Mesenchymal stem cell (in vitro differentiated cells and primary cell): ENCODE data around the gene WDR89.
"Not testable (repeated sequence)": the region's sequence is repeated elsewhere in the genome, so short reads cannot be mapped to it uniquely, and the experiment has no call there.

ENCODE experiments used
- DNase-seq: peaks from one replicate; pipeline ENCODE4 v3.0.0-alpha.2; 2013
- H2AFZ ChIP-seq: one replicate; pipeline ENCODE4 v1.6.1; 2013; ENCODE audit warnings: low read depth, mild to moderate bottlenecking, control low read depth, inconsistent platforms, low read length, moderate library complexity
- H2AK5ac ChIP-seq: 2 replicates; pipeline ENCODE4 v1.6.1; 2013; ENCODE audit warnings: low read length, moderate library complexity, mild to moderate bottlenecking, inconsistent platforms; ENCODE audit not compliant: severe bottlenecking
- H2BK120ac ChIP-seq: one replicate; pipeline ENCODE4 v1.6.1; 2013; ENCODE audit warnings: low read depth, mild to moderate bottlenecking, inconsistent platforms, low read length, moderate library complexity
- H2BK12ac ChIP-seq, 2 experiments: one replicate each; pipeline ENCODE4 v1.6.1; 2013; ENCODE audit warnings: inconsistent platforms in 2 of 2, low read length in 2 of 2, mild to moderate bottlenecking in 2 of 2, moderate library complexity in 2 of 2, control low read depth in 1 of 2
- H2BK15ac ChIP-seq: one replicate; pipeline ENCODE4 v1.6.1; 2013; ENCODE audit warnings: mild to moderate bottlenecking, low read depth, inconsistent platforms; ENCODE audit not compliant: poor library complexity, severe bottlenecking
- H2BK5ac ChIP-seq: 2 replicates; pipeline ENCODE4 v1.6.1; 2013; ENCODE audit warnings: low read depth, mild to moderate bottlenecking, low read length, control low read depth, inconsistent platforms; ENCODE audit not compliant: poor library complexity, severe bottlenecking
- H3K14ac ChIP-seq, 2 experiments: one replicate each; pipeline ENCODE4 v1.6.1; 2013; ENCODE audit warnings: inconsistent platforms in 2 of 2, low read length in 2 of 2, control low read depth in 1 of 2, mild to moderate bottlenecking in 1 of 2, moderate library complexity in 1 of 2
- H3K18ac ChIP-seq, 2 experiments: one replicate each; pipeline ENCODE4 v1.6.1; 2013; ENCODE audit warnings: inconsistent platforms in 2 of 2, low read length in 2 of 2, control low read depth in 1 of 2, low read depth in 1 of 2, mild to moderate bottlenecking in 1 of 2
- H3K23ac ChIP-seq, 2 experiments: one replicate each; pipeline ENCODE4 v1.6.1; 2013; ENCODE audit warnings: inconsistent platforms in 2 of 2, low read length in 2 of 2, mild to moderate bottlenecking in 2 of 2, moderate library complexity in 2 of 2, control low read depth in 1 of 2
- H3K27ac ChIP-seq: 2 replicates; pipeline ENCODE4 v1.5.1; 2013; ENCODE audit warnings: mild to moderate bottlenecking, moderate library complexity, low read length, control low read depth, inconsistent platforms; ENCODE audit not compliant: poor library complexity, severe bottlenecking
- H3K27me3 ChIP-seq, 2 experiments: 2 replicates each; pipeline versions ENCODE4 v1.6.1 to v1.7.0; 2013; ENCODE audit warnings: low read length in 2 of 2, mild to moderate bottlenecking in 2 of 2, moderate library complexity in 2 of 2, control low read depth in 1 of 2, inconsistent platforms in 1 of 2; ENCODE audit not compliant: control insufficient read depth in 1 of 2, insufficient read depth in 1 of 2
- H3K36me3 ChIP-seq, 2 experiments: 2 replicates each; pipeline versions ENCODE4 v1.6.1 to v1.7.0; 2013; ENCODE audit warnings: low read length in 2 of 2, control low read depth in 1 of 2, inconsistent platforms in 1 of 2, low read depth in 1 of 2, mild to moderate bottlenecking in 1 of 2; ENCODE audit not compliant: insufficient read depth in 2 of 2, control insufficient read depth in 1 of 2
- H3K4ac ChIP-seq, 2 experiments: one replicate each; pipeline ENCODE4 v1.6.1; 2013; ENCODE audit warnings: inconsistent platforms in 2 of 2, low read length in 2 of 2, mild to moderate bottlenecking in 2 of 2, moderate library complexity in 2 of 2, control low read depth in 1 of 2, low read depth in 1 of 2
- H3K4me1 ChIP-seq: 2 replicates; pipeline ENCODE4 v1.6.1; 2013; ENCODE audit warnings: low read depth, low read length, control low read depth; ENCODE audit not compliant: control insufficient read depth, insufficient read depth
- H3K4me2 ChIP-seq: 2 replicates; pipeline ENCODE4 v1.6.1; 2013; ENCODE audit warnings: low read length, mild to moderate bottlenecking, inconsistent platforms; ENCODE audit not compliant: poor library complexity, severe bottlenecking
- H3K4me3 ChIP-seq, 2 experiments: 2 replicates each; pipeline versions ENCODE4 v1.5.1 to v1.7.0; 2013; ENCODE audit warnings: low read length in 2 of 2, mild to moderate bottlenecking in 2 of 2, control low read depth in 1 of 2, low read depth in 1 of 2; ENCODE audit not compliant: insufficient read depth in 1 of 2
- H3K79me1 ChIP-seq: replicated peaks from 2 replicates; pipeline ENCODE4 v1.6.1; 2013; ENCODE audit warnings: mild to moderate bottlenecking, control low read depth, low read length, inconsistent platforms; ENCODE audit not compliant: poor library complexity, severe bottlenecking
- H3K9ac ChIP-seq: 2 replicates; pipeline ENCODE4 v1.7.0; 2013; ENCODE audit warnings: mild to moderate bottlenecking, low read length, moderate library complexity
- H3K9me3 ChIP-seq: 2 replicates; pipeline ENCODE4 v1.7.0; 2013; ENCODE audit warnings: mild to moderate bottlenecking, low read length; ENCODE audit not compliant: control insufficient read depth
- H4K8ac ChIP-seq: one replicate; pipeline ENCODE4 v1.6.1; 2013; ENCODE audit warnings: inconsistent platforms, mild to moderate bottlenecking, low read length, moderate library complexity
- H4K91ac ChIP-seq: one replicate; pipeline ENCODE4 v1.6.1; 2013; ENCODE audit warnings: mild to moderate bottlenecking, low read length, inconsistent platforms
- WGBS: methylation state at CpG from one replicate; pipeline ENCODE4 v1.1.7; 2013; ENCODE audit warnings: mixed read lengths; 5-methylcytosine and 5-hydroxymethylcytosine counted together

The WDR89 gene

DNA sequence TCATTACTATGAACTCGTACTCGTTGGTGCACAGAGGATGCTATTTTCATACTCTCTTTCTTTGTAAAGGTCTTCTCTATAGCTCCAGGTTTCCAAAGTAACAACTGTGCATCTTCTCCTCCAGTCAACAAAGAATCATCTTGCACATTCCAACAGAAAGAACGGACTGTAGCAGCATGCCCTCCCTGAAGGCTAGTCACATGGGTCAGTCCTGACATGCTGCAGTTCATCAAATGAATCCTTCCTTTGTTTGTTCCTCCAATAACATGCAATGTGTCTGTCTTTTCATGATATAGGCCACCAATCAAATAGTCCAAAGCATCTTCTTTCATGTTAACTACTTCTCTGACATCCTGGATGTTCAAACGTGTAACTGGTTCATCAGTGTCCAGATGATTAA lies 42.9 kb downstream of the WDR89 start:
- Histone ChIP-seq H3K27ac (no peak overlapping the region), H2AFZ (no peak overlapping the region), H3K27me3 (no peaks in the 10 kb centered on the region), H3K4ac (no peak overlapping the region), H2BK120ac (no peak overlapping the region), H3K4me2 (no peak overlapping the region), H4K8ac (no peak overlapping the region), H3K23ac (no peak overlapping the region), H3K4me1 (no peaks in the 10 kb centered on the region), H2AK5ac (no peak overlapping the region), H3K9me3 (peaks cover 4% of the 10 kb centered on the region), H3K36me3 (peaks cover 14 to 15% of the 10 kb centered on the region in 2 experiments), H3K9ac (no peak overlapping the region), H2BK12ac (no peak overlapping the region), H3K4me3 (no peak overlapping the region), H4K91ac (no peak overlapping the region), H2BK15ac (no peak overlapping the region), H3K18ac (no peak overlapping the region), H3K14ac (no peak overlapping the region), H3K79me1 (peaks cover 7% of the 10 kb centered on the region), H2BK5ac (no peak overlapping the region)
- no peak for DNase-seq
- WGBS, result 97% methylated on average over 4 of the region's 4 CpGs

DNA sequence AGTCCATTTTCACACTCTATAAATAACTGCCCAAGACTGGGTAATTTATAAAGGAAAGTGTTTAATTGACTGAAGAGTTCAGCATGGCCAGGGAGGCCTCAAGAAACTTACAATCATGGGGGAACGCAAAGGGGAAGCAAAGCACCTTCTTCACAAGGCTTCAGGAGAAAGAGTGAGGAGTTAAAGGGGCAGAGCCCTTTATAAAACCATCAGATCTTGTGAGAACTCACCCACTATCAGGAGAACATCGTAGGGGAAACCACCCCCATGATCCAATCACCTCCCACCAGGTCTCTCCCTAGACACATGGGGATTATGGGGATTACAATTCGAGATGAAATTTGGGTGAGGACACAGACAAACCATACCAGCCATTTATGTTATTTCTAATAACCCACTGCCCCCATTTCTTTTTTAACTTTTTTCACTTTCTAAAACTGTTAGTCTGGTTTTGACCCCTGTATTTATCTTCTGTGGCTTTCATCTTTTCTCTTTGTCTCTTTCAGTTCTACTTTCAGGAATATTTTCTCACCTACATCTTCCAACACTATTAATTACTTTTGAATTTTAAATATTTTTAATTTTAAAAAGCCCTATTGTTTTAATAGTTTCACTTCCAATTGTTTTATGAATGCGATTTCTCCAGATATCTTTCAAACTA lies 44.5 kb downstream of the WDR89 start:
- Histone ChIP-seq H3K9ac (no peak overlapping the region), H3K14ac (no peak overlapping the region), H3K4ac (no peak overlapping the region), H3K4me3 (no peak overlapping the region), H4K8ac (no peak overlapping the region), H3K4me2 (no peak overlapping the region), H3K18ac (no peak overlapping the region), H2AFZ (no peak overlapping the region), H3K27ac (no peak overlapping the region), H3K4me1 (no peaks in the 10 kb centered on the region), H2BK5ac (no peak overlapping the region), H3K27me3 (no peaks in the 10 kb centered on the region), H3K79me1 (peaks cover 8% of the 10 kb centered on the region), H2BK15ac (no peak overlapping the region), H3K23ac (no peak overlapping the region), H2AK5ac (no peak overlapping the region), H4K91ac (no peak overlapping the region), H2BK12ac (no peak overlapping the region), H3K9me3 (peaks cover 5% of the 10 kb centered on the region), H2BK120ac (no peak overlapping the region), H3K36me3 (peaks cover 14 to 16% of the 10 kb centered on the region in 2 experiments)
- DNase-seq, result no peak
- 97% methylated on average over 3 of the region's 4 CpGs for WGBS

DNA sequence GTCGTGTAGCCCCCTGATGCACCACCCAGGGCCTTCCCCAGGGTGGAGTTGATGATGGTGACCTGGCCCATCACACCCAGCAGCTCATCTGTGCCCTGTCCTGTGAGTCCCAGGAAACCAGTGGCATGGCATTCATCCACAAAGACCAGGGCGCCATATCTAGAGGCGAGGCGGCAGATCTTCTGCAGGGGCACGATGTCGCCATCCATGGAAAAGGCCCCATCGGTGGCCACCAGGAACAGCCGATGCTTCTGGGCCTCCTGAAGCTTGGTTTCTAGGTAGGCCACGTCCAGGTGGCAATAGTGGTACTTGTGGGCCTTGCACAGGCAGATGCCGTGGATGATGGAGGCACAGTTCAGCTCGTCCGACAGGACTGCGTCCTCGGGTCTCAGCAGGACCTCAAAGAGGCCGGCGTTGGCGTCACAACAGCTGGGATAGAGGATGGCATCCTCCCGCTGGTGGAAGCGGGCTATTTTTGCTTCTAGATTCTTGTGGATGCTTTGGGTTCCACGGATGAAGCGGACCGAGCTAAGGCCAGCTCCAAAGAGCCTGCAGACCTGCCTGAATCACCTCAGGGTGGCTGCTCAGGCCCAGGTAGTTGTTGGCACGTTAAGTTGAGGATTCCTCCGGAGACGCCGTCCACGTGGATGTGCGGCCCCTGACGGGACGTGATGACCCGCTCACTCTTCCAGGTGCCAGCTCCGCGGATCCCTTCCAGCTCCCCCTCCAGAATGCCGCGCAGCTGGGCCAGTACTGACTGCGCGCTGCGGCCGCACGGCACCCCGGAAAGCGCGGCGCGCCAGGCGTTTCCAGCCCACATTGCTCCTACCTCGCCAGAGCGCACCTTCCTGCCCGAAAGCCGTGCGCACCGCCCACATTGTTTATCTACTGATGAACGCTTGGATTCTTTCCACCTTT lies 47.0 kb downstream of the WDR89 start:
- Histone ChIP-seq H3K79me1 (peaks cover 5% of the 10 kb centered on the region), H3K27me3 (no peaks in the 10 kb centered on the region), H2AK5ac (no peak overlapping the region), H2BK15ac (no peak overlapping the region), H3K4me2 (no peak overlapping the region), H3K4ac (no peak overlapping the region), H4K91ac (no peak overlapping the region), H3K4me1 (no peaks in the 10 kb centered on the region), H4K8ac (no peak overlapping the region), H3K27ac (no peak overlapping the region), H2BK5ac (no peak overlapping the region), H3K9ac (no peak overlapping the region), H2BK12ac (no peak overlapping the region), H2AFZ (no peak overlapping the region), H3K18ac (no peak overlapping the region), H3K23ac (no peak overlapping the region), H3K4me3 (no peak overlapping the region), H3K36me3 (peaks cover 13 to 16% of the 10 kb centered on the region in 2 experiments), H2BK120ac (no peak overlapping the region), H3K9me3 (peaks cover 5% of the 10 kb centered on the region), H3K14ac (no peak overlapping the region)
- WGBS, result 98% methylated on average over 53 of the region's 53 CpGs
- DNase-seq, result no peak

DNA sequence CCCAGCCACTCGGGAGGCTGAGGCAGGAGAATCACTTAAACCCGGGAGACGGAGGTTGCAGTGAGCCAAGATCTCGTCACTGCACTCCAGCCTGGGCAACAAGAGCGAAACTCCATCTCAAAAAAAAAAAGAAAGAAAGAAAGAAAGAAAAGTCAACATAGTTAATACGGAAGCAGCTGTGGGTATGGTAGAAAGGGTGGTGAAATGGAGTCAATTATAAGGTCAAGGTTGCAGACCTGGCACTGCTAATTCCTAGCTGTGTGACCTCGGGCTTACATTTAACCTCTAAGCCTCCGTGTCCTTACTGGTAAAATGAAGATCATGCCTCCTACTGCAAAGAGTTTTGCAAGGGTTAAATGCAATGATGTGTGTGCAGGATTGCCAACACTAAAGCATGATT lies 58.6 kb downstream of the WDR89 start:
- not testable (repeated sequence) for H3K9me3 ChIP-seq, H3K4ac ChIP-seq, H2BK5ac ChIP-seq, H3K27ac ChIP-seq, H3K23ac ChIP-seq, H4K91ac ChIP-seq, H3K36me3 ChIP-seq, H3K9ac ChIP-seq, H2BK120ac ChIP-seq, H3K4me2 ChIP-seq, H3K79me1 ChIP-seq, H4K8ac ChIP-seq, H2BK12ac ChIP-seq, H3K27me3 ChIP-seq, H3K14ac ChIP-seq, DNase-seq, H2BK15ac ChIP-seq, H3K4me1 ChIP-seq, H2AFZ ChIP-seq, H3K4me3 ChIP-seq, H2AK5ac ChIP-seq, H3K18ac ChIP-seq
- WGBS, result 95% methylated on average over 8 of the region's 8 CpGs
